CD14-positive monocyte (primary cell): ENCODE measurements around the gene INPP4B. TPM values are rescaled to one million over a fixed set of nuclear protein-coding genes. Genes with fewer than 3 reads are reported as not detected.

Source experiments
- DNase-seq, 3 donors: peaks; one replicate each; pipeline ENCODE4 v3.0.0-alpha.2; 2011 to 2022
- H2AFZ ChIP-seq: 2 replicates; pipeline ENCODE4 v1.6.0; 2012; ENCODE audit warnings: mild to moderate bottlenecking, low read depth, low read length, inconsistent platforms; ENCODE audit not compliant: insufficient read depth, poor library complexity, severe bottlenecking
- H3K27ac ChIP-seq, 2 donors: 1 replicate in 1 of 2; 2 replicates in 1 of 2; pipeline ENCODE4 v1.5.1; 2012 to 2013; ENCODE audit warnings: low read length in 2 of 2, control low read depth in 1 of 2, inconsistent platforms in 1 of 2, low read depth in 1 of 2, mild to moderate bottlenecking in 1 of 2
- H3K27me3 ChIP-seq, 2 donors: one replicate each; pipeline versions ENCODE4 v1.6.0 to v1.6.1; 2011 to 2013; ENCODE audit warnings: low read length in 2 of 2; ENCODE audit not compliant: control insufficient read depth in 2 of 2, insufficient read depth in 2 of 2
- H3K36me3 ChIP-seq, 2 donors: replicated peaks in 1 of 2; 1 replicate in 1 of 2; 2 replicates in 1 of 2; pipeline versions ENCODE4 v1.5.1 to v1.6.1; 2012 to 2013; ENCODE audit warnings: low read length in 2 of 2, control low read depth in 1 of 2, inconsistent platforms in 1 of 2, mild to moderate bottlenecking in 1 of 2; ENCODE audit not compliant: insufficient read depth in 2 of 2, control insufficient read depth in 1 of 2
- H3K4me1 ChIP-seq, 2 donors: 1 replicate in 1 of 2; 2 replicates in 1 of 2; pipeline versions ENCODE4 v1.5.1 to v1.6.1; 2012 to 2013; ENCODE audit warnings: low read length in 2 of 2, control low read depth in 1 of 2, inconsistent platforms in 1 of 2, mild to moderate bottlenecking in 1 of 2, moderate library complexity in 1 of 2; ENCODE audit not compliant: insufficient read depth in 2 of 2, control insufficient read depth in 1 of 2
- H3K4me2 ChIP-seq: replicated peaks from 2 replicates; pipeline ENCODE3; 2012; ENCODE audit warnings: low read length, moderate library complexity, mild to moderate bottlenecking; ENCODE audit not compliant: poor library complexity, severe bottlenecking; ENCODE audit errors: extremely low read depth
- H3K4me3 ChIP-seq, 3 experiments: fragments of 200-600 bp in 1 of 3; sonication (generic) in 1 of 3; replicated peaks in 1 of 3; 1 replicate in 2 of 3; 2 replicates in 1 of 3; pipeline ENCODE4 v1.5.1; 2011 to 2013; ENCODE audit warnings: low read length in 3 of 3, mild to moderate bottlenecking in 3 of 3, control low read depth in 2 of 3, low read depth in 2 of 3, inconsistent platforms in 1 of 3, moderate library complexity in 1 of 3
- H3K79me2 ChIP-seq: 2 replicates; pipeline ENCODE4 v1.6.0; 2012; ENCODE audit warnings: mild to moderate bottlenecking, control low read depth, inconsistent platforms, low read length, moderate library complexity; ENCODE audit not compliant: insufficient read depth
- H3K9ac ChIP-seq: 2 replicates; pipeline ENCODE4 v1.6.0; 2017; ENCODE audit warnings: low read length, mild to moderate bottlenecking; ENCODE audit not compliant: insufficient read depth, poor library complexity, severe bottlenecking
- H3K9me3 ChIP-seq, 2 donors: replicated peaks in 1 of 2; 1 replicate in 1 of 2; 2 replicates in 1 of 2; pipeline versions ENCODE4 v1.5.1 to v1.6.1; 2012 to 2013; ENCODE audit warnings: low read length in 2 of 2, control low read depth in 1 of 2; ENCODE audit not compliant: control insufficient read depth in 1 of 2, insufficient read depth in 1 of 2
- H4K20me1 ChIP-seq: 2 replicates; pipeline ENCODE4 v1.6.0; 2012; ENCODE audit warnings: mild to moderate bottlenecking, low read length, control low read depth, moderate library complexity; ENCODE audit not compliant: insufficient read depth
- H3K27ac Mint-ChIP-seq, 7 donors: one replicate each; pipeline ENCODE4 v1.8.0; 2020; ENCODE audit warnings: mild to moderate bottlenecking in 7 of 7, mixed read lengths in 7 of 7, moderate library complexity in 6 of 7, inconsistent platforms in 2 of 7
- H3K27me3 Mint-ChIP-seq, 3 donors: one replicate each; pipeline ENCODE4 v1.8.0; 2021 to 2022; ENCODE audit warnings: low read depth in 3 of 3, mild to moderate bottlenecking in 3 of 3, mixed read lengths in 3 of 3, moderate library complexity in 3 of 3, inconsistent platforms in 1 of 3
- H3K36me3 Mint-ChIP-seq, 2 donors: one replicate each; pipeline ENCODE4 v1.8.0; 2020; ENCODE audit warnings: mixed read lengths in 2 of 2, inconsistent platforms in 1 of 2, mild to moderate bottlenecking in 1 of 2
- H3K4me1 Mint-ChIP-seq: one replicate; pipeline ENCODE4 v1.8.0; 2020; ENCODE audit warnings: mild to moderate bottlenecking, mixed read lengths
- H3K4me3 Mint-ChIP-seq, 2 donors: one replicate each; pipeline ENCODE4 v1.8.0; 2020; ENCODE audit warnings: mild to moderate bottlenecking in 2 of 2, mixed read lengths in 2 of 2, moderate library complexity in 1 of 2
- H3K9me3 Mint-ChIP-seq, 7 donors: one replicate each; pipeline ENCODE4 v1.8.0; 2020 to 2022; ENCODE audit warnings: mixed read lengths in 7 of 7, mild to moderate bottlenecking in 6 of 7, moderate library complexity in 6 of 7, inconsistent platforms in 2 of 7
- WGBS: methylation state at CpG from one replicate; pipeline ENCODE4 v1.1.5; 2013; ENCODE audit warnings: missing lambda C conversion rate; ENCODE audit not compliant: insufficient coverage; 5-methylcytosine and 5-hydroxymethylcytosine counted together
- intact Hi-C, 2 donors: fragments of 100-400 bp; cut with micrococcal nuclease; formaldehyde crosslinking; loops; one replicate each; pipeline versions ENCODE4 v1.15.0 to v1.15.1; 2023
- polyA plus RNA-seq, 3 donors: library from polyadenylated mRNA; depleted of rRNA in 1 of 3; unstranded in 2 of 3; stranded (reverse) in 1 of 3; fragments of 300-500 nt in 2 of 3; fragments of >200 nt in 1 of 3; fragmentation: Illumina TruSeq in 2 of 3; gene quantifications; 1 replicate in 2 of 3; 2 replicates in 1 of 3; pipeline ENCODE4 v1.2.3, GENCODE V29; 2012 to 2021
- TF ChIP-seq, protein P1 (sequence below): fragments of 200-600 bp; IDR thresholded peaks from one replicate; pipeline ENCODE4 v1.8.0; 2022; ENCODE audit warnings: antibody characterized with exemption, mild to moderate bottlenecking

INPP4B gene
- polyA plus RNA-seq, 3 donors = 0.13 to 0.38 (median 0.22) TPM

GRCh38 chr4:142532054-142532453, 314.0 kb downstream of the INPP4B start:
- intact Hi-C loops = no loop called here
- 84% methylated on average over 4 of the region's 5 CpGs for WGBS
- peaks cover 0 to 4% (median 0%) of the 10 kb centered on the region in 3 donors for H3K27me3 Mint-ChIP-seq
- H3K27ac ChIP-seq = no peak overlapping the region
- no peaks in the 10 kb centered on the region for H3K36me3 ChIP-seq
- no peak for DNase-seq
- H3K36me3 Mint-ChIP-seq = no peaks in the 10 kb centered on the region
- no peaks in the 10 kb centered on the region for H3K9me3 ChIP-seq
- H3K4me1 ChIP-seq = no peaks in the 10 kb centered on the region
- no peak overlapping the region for H3K4me3 ChIP-seq
- no peak overlapping the region for H3K9ac ChIP-seq
- H2AFZ ChIP-seq = no peak overlapping the region
- H3K4me1 Mint-ChIP-seq = peaks cover 2% of the 10 kb centered on the region
- no peaks in the 10 kb centered on the region for H4K20me1 ChIP-seq
- H3K27me3 ChIP-seq = no peaks in the 10 kb centered on the region
- H3K27ac Mint-ChIP-seq = peak overlapping the region in 2 of 7 donors; percentile 26 to 60
- H3K9me3 Mint-ChIP-seq = no peaks in the 10 kb centered on the region
- TF ChIP-seq, protein P1, sequence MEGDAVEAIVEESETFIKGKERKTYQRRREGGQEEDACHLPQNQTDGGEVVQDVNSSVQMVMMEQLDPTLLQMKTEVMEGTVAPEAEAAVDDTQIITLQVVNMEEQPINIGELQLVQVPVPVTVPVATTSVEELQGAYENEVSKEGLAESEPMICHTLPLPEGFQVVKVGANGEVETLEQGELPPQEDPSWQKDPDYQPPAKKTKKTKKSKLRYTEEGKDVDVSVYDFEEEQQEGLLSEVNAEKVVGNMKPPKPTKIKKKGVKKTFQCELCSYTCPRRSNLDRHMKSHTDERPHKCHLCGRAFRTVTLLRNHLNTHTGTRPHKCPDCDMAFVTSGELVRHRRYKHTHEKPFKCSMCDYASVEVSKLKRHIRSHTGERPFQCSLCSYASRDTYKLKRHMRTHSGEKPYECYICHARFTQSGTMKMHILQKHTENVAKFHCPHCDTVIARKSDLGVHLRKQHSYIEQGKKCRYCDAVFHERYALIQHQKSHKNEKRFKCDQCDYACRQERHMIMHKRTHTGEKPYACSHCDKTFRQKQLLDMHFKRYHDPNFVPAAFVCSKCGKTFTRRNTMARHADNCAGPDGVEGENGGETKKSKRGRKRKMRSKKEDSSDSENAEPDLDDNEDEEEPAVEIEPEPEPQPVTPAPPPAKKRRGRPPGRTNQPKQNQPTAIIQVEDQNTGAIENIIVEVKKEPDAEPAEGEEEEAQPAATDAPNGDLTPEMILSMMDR = no peak
- no peak overlapping the region for H3K4me3 Mint-ChIP-seq
- H3K4me2 ChIP-seq = no peak overlapping the region
- no peaks in the 10 kb centered on the region for H3K79me2 ChIP-seq

GRCh38 chr4:142530728-142531127, 315.4 kb downstream of the INPP4B start:
- H2AFZ ChIP-seq = no peak overlapping the region
- H3K27ac ChIP-seq = no peak overlapping the region
- H3K9me3 Mint-ChIP-seq = no peaks in the 10 kb centered on the region
- no peaks in the 10 kb centered on the region for H3K4me1 ChIP-seq
- no peaks in the 10 kb centered on the region for H3K27me3 ChIP-seq
- H3K36me3 Mint-ChIP-seq = no peaks in the 10 kb centered on the region
- H3K27ac Mint-ChIP-seq = no peak overlapping the region
- no peaks in the 10 kb centered on the region for H4K20me1 ChIP-seq
- TF ChIP-seq, protein P1 = no peak
- no peak overlapping the region for H3K4me3 ChIP-seq
- H3K4me1 Mint-ChIP-seq = peaks cover 2% of the 10 kb centered on the region
- WGBS = 100% methylated on average over 1 of the region's 1 CpG
- no peaks in the 10 kb centered on the region for H3K79me2 ChIP-seq
- no peak for DNase-seq
- no peak overlapping the region for H3K4me3 Mint-ChIP-seq
- H3K36me3 ChIP-seq = no peaks in the 10 kb centered on the region
- no peaks in the 10 kb centered on the region for H3K9me3 ChIP-seq
- peaks cover 0 to 4% (median 0%) of the 10 kb centered on the region in 3 donors for H3K27me3 Mint-ChIP-seq
- intact Hi-C loops = no loop called here
- H3K4me2 ChIP-seq = no peak overlapping the region
- H3K9ac ChIP-seq = no peak overlapping the region
